HG03575 (cell line): ENCODE measurements around the gene ADGRD1.
"Not testable (repeated sequence)": the region's sequence is repeated elsewhere in the genome, so short reads cannot be mapped to it uniquely, and the experiment has no call there.

Source experiments
- ATAC-seq: cut with Tn5 transposase; IDR thresholded peaks from one replicate; pipeline ENCODE4 v1.9.1; 2021; ENCODE audit not compliant: unreplicated experiment, insufficient number of reproducible peaks, low FRiP score; ENCODE audit errors: extremely low read depth

Gene ADGRD1

DNA sequence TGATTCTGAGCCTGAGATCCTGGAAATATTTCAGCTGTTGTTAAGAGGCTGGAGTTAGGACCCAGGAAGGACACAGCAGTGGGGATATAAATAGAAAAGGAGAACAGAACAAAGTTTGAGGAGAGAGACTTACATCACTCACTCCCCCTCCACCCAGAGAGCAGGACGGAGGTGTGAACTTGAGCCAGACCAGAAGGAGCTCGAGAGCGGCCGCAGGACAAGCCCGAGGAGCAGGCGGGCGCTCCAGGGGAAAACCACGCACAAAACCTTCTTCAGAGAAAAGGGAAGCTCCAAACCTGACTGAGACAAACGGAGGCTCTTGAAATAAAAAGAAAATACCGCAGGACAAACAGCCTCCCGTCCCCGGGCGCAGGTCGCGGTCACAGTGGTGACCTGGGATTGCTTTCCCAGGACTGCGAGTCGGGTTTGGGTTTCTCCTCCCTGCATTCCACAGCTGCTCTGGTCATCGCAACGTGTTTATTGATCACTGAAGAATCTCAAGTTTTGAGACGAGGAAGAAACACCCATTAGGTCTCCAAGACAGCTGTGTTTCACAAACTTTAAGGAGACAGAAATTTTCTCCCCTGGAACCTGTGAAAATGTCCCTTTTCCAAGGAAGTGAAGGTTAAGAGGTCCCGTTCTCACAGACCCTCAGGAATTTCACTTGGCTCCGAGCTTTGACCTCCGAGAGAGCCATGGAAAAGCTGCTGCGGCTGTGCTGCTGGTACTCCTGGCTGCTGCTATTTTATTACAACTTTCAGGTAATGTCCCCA, at the start of gene ADGRD1:
Gene ADGRD1, plus strand, starts transcription at position 137 of the 773 bp plus-strand sequence. Its CDS starts 559 bp downstream, at position 696.
- no peak for ATAC-seq

DNA sequence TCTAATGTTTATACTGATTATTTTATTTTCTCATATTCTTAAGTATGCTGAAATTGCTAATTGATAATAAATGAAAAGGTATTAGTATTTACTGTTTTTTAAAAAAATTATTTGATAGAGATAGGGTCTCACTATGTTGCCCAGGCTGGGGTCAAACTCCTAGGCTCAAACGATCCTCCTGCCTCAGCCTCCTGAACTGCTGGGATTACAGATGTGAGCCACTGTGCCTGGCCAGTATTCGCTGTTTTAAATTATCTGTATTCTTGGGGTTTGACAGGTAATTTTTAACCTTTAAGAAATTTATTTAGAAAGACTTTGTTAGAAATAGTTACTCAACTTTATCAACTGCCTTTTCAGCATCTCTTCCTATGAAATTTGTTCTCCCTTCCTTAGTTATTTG, 49.6 kb upstream of the ADGRD1 start:
- ATAC-seq = no peak

DNA sequence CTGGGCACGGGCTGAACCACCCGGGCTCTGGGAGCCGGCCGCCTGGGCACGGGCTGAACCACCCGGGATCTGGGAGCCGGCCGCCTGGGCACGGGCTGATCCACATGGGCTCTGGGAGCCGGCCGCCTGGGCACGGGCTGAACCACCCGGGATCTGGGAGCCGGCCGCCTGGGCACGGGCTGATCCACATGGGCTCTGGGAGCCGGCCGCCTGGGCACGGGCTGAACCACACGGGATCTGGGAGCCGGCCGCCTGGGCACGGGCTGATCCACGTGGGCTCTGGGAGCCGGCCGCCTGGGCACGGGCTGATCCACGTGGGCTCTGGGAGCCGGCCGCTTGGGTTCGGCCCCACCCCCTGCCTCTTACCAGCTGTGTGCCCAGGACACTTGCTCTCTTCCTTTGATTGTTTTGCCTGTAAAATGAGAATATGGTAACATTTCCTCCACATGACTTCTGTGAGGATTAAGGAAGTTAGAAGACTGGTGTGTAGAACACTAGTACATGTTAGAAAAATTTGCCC, 48.7 kb upstream of the ADGRD1 start:
- ATAC-seq = not testable (repeated sequence)

DNA sequence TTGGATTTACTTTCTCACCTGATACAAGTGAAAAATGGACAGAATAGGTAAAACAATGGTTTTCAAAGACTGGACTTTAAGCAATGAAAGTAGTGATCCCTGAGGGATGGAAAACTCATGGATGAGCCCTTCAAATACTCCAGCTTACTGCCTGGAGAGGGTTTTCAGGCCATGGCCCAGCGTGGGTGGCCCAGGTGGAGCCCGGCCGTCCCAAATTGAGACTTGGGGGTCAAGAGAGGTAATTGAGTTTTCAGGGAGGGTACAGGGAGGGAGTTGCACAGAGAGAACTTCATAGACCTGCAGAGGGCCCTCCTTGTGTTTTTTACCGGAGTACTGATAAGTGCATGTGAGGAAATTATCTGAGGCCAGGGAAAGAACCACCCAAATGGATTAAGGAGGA, 44.6 kb upstream of the ADGRD1 start:
- ATAC-seq = no peak

DNA sequence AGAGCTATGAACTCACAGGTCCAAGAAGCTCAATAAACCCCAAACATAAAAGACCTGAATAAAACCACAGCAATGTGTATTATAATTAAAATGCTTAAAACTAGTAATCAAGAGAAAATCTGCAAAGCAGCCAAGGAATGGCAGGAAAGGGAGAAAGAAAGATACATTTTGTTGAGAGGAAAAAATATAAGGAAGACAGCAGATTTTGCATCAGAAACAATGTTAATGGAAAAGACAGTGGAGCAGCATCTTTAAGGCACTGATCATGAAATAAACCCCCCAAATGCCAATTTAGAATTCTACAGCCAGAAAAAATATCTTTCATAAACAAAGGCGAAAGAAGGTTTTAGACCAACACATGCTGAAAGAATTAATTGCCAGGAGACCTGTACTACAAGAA, 42.5 kb upstream of the ADGRD1 start:
- ATAC-seq = no peak

DNA sequence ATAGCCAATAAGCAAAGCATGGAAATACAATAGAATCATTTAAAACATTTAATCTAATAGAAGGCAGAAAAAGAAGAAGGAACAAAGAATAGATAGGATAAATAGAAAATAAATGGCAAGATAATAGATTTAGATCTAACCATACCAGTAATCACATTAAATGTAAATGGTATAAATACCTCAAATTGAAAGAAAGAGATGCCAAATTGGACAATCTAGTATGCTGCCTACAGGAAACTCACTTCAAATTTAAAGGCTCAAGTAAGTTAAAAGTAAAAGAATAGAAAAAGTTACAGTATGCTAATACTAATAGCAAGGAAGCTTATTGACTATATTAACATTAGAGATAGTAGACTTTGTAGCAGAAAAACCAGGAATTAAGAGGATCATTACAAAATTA, 41.8 kb upstream of the ADGRD1 start:
- no peak for ATAC-seq

DNA sequence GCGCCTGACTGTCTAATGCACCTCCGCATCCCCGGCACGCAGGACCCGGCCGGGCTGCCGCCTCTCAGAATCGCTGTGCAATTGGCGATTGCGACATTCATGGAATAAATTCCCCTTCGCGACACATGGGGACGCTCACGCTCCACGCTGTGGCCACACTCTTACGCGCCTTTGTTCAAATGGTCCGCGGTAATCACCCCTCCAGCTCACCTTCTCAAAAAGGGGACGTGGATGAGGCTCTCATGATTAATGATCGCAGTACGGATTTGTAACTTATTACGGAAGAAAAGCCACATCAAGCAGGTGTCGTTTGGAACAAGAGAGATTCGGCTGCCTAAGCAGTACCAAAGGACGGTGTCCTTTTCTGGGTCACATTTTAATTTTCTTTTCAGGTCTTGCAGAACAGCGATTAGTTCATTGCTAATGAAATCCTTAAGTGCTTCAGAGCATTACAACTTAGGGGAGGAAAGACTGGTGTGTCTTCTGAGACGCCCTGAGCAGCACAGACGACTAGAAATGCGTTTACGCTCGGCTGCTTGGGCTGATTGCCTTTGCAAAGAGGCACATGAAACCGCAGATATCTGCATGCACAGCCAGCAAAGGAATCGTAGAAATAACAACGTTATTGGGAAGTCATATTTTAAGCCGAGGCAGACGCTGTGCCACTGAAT, 37.3 kb upstream of the ADGRD1 start:
- ATAC-seq = no peak

DNA sequence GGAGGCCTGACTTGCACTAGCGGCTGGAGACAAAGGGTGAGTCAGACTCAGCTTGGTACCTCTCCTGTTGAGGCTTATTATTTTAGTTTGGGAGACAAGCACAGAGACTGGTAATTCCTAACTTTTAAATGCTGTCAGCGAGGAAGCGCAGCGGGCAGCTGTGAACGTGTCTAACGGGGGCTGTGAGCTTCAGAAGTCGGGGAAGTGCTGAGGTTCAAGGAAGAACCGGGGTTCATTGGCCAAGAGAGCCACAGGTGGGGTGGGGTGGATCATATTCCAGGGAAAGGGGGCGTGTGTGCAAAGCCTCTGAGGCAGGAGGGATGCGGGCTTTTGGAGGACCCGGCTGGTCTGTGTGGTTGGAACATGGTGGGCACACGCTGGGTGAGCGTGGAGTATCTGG, 36.1 kb upstream of the ADGRD1 start:
- no peak for ATAC-seq

DNA sequence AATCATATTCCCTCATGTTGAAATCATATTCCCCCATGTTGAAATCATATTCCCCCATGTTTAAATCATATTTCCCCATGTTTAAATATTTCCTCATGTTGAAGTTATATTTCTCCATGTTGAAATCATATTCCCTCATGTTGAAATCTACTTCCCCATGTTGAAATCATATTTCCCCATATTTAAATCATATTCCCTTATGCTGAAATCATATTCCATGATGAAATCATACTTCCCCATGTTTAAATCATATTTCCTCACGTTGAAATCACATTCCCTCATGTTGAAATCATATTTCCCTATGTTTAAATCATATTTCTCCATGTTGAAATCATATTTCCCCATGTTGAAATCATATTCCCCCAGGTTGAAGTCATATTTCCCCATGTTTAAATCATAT, 34.6 kb upstream of the ADGRD1 start:
- no peak for ATAC-seq

DNA sequence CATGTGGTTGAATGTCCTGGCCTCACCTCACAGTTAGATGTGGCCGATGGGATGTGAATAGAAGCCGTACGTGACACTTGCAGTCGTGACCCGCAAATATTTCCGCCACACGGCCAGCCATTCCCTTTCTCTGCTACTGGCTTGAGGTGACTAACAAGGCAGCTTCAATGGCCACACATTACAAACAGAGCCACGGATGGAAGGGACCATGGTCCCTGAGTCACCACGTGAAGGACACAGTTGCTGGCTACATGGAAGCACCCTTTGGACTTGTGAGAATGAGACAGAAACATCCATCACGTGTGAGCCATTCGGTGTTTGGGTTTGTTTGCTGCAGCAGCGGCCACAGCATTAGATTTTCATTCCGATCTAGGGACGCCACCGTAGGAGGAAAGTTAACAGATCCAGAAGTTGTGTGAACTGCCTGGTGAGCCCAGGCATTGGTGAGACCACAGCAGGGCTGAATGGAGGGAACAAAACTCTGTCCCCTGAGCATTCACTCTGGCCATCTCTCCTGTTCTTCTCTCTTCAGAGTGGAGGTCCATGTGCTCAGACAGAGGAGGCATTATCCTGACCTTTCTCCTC, 33.5 kb upstream of the ADGRD1 start:
- ATAC-seq = no peak

DNA sequence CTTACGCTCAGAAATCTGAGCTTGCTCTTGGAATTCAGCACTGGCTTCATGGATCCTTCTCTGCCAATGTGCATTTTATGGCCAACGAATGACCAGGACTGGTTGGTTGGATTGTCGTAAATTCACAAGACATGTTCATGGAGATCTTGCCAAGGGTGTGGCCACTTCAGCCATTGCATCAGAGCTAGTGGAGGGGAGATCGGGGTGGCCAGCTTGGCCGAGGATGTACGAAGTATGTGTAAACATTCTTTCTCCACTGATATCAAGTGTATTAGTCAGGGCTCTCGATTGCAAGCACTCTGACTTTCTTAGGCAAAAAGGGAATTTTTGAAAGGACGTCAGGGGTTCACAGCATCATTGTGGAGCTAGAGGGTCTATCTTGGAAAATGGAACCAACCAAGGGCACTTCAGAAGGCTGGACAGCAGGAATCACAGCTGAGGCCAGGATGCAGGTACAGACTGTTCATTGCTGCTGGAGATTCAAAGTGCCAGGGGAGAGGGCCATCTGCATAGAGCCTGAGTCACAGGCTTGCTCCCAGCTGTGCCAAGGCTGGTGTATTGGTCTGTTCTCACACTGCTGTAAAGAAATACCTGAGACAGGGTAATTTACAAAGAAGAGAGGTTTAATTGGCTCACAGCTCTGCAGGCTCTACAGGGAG, 32.9 kb upstream of the ADGRD1 start:
- no peak for ATAC-seq

DNA sequence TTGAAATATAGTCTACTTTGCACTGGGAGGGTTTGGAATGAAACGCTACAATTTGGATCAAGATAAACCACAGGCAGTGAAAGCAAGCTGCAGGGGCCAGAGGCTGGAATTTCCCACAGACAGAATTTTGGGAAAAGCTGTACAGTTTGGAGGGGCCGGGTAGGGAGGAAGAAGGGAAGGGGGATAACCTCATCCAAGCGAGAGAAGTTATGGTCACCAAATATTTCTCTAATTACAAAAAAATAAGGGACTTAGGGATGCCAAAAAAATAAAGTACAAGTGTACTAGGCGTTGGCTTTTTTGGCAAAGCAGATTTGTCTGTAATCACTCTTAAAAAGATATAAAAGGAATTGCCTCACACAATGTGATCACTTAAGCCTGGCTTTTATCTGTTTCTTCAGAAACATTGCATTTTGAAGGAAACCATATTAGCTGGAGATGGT, 31.2 kb upstream of the ADGRD1 start:
- ATAC-seq = no peak

DNA sequence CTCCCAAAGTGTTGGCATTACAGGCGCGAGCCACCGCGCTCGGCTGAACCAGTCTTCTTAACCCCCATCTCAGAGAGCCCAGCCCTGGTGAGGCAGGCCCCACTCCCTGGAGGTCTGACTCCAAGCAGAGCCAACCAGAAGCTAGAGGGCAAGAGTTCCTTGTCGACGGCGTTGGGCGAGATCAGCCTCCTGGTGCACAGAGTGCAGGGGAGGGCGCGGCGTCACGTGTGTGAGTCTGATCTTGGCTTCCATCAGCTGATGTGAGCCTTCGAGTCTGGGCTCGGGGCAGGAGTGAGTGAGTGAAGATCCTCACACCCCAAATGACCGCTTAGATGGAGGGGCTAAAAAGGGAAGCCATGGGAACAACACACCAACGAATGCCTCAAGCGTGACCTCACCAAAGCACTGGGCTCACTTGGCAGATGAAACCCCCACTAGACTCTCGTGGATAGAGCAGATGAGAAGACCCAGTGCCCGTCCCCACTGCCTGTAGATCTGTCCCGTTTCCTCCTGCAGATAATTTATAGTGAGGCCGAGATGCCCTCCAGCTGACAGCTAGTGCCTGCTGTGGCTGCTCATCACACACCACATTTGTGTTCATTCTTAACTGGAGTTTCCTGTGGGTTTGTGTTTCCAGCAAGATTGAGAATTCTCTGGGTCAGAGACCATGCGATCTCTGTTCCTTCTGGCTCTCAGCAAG, 28.6 kb upstream of the ADGRD1 start:
- no peak for ATAC-seq

DNA sequence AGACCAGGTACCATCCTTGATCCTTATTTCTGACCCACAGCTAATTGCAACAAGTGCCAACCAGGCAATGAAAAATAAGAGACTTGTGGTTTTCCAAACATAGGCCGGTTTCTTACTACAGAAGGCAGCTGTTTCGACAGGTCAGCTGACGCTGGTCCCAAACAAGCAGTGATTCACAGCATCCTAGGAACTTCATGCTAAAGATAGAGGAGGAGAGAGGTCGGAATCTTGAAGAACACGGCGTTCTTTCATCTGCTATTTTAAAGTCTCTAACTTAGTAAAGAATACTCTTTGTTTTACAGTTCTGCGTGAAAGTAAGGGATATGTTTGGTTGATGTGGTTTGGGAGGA, 28.1 kb upstream of the ADGRD1 start:
- ATAC-seq = no peak

DNA sequence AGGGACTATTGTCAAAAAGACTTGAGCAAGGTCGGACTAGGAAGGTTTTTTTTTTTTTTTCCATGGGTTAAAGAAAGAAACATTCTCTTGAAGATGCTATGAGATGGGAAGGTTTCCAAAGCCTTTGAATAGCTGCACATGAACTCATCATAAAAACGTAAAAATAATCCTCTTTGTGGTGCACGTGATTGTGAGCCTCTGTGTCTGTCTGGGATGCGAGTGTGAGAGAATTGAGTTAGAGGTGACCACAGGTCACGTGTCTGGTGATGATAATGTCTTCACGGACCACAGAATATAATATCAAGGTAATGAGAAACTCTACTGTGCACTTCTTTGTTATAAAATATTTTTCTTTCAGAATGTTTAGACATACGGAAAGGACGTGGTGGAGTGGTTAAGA, 24.3 kb upstream of the ADGRD1 start:
- ATAC-seq = no peak

DNA sequence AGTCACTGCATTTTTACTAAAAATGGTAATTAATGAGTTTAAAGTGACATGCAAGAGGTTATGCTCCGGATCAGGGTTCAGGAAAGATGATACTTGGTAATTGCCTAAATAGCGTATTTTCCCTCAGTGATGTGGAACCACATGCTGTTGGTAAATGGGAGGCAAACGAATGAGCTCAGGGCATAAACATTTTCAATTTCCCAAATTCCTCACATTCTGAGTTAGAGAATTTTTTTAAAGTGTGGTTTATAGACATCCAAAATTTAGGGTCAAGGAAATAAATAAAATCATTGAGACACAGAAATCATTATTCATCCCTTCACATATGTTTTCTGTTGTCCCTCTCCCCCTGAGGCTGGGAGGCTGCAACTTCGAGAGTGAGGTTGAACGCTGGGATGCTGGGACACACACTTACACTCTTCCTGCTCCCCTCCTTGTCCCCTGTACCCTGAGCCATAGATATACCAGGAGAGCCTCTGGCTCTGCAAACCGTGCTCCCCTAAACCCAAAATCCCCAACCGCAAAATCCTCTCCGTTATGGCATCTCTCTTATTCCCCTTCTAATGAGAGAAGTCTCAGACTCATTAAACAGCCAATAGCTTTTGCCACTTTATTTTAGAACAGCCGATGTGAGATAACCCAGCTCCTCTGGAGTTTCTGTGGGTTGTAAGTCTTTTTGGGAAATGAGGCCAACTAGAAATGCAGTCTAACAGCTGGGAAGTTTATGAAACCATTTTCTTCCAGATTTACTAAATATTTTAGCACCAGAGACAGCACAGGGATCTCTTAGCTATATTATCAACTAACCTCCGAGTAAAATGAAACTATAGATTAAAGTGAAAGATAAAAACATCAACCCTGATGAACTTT, 21.4 kb upstream of the ADGRD1 start:
- no peak for ATAC-seq

DNA sequence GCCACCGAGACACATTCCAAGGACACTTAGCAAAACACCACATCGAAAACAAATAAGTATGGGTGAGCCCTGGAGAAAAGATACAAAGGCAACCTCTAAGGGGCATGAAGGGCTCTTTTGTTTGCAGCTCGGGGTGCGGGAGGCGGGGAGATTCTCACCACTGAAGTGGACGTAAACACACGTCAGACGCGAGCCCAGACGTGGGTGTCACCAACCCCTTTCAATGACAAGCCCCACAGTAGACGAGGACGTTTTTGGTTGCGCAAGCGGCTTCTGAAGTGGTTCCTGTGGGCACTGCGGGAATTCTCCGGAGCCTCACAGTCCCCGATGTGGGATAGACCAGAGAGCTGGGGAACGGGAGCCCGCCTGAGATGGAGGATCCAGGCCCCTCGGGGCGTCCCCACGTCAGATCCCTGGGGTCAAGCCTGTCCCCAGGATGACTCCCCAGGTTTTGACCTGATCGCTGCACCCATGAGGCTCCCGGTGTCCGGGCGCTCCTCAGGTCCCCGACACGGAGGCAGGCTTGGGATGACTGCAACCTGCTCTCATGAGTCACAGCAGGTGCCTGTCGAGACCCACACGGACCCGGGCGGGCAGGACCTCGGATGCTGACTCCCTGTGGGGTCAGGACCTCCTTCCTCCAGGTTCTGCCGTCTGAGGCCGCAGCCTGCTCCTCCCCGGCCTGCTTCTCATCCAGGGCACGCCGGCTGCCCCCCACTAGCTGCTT, 20.3 kb upstream of the ADGRD1 start:
- no peak for ATAC-seq

DNA sequence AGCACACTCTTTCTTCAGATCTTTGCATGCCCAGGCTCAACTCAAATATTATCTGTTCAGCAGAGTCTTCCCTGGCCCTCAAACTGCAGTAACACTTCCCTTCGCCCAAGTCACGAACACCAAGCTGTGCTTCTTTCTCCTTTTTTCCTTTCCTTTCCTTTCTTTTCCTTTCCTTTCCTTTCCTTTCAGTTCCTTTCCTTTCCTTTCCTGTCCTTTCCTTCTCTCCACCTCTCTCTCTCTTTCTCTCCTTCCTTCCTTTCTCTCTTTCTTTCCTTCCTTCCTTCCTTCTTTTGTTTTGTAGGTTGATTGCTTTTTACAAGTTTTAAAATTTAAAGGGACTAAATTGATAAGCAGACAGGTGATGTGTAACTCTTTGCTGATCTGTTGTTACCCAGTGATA, 19.0 kb upstream of the ADGRD1 start:
- ATAC-seq = no peak
